GM21825 (cell line): Measurements from ENCODE around the gene ARFGAP1.
"Not testable (repeated sequence)": the region's sequence is repeated elsewhere in the genome, so short reads cannot be mapped to it uniquely, and the experiment has no call there.

Source experiments
- ATAC-seq: cut with Tn5 transposase; IDR thresholded peaks from one replicate; pipeline ENCODE4 v1.9.1; 2021; ENCODE audit warnings: mild to moderate bottlenecking, moderate library complexity; ENCODE audit not compliant: unreplicated experiment

Gene ARFGAP1

GRCh38 chr20:63240004-63240403 lies 32.6 kb upstream of the ARFGAP1 start:
- ATAC-seq, result no peak

DNA sequence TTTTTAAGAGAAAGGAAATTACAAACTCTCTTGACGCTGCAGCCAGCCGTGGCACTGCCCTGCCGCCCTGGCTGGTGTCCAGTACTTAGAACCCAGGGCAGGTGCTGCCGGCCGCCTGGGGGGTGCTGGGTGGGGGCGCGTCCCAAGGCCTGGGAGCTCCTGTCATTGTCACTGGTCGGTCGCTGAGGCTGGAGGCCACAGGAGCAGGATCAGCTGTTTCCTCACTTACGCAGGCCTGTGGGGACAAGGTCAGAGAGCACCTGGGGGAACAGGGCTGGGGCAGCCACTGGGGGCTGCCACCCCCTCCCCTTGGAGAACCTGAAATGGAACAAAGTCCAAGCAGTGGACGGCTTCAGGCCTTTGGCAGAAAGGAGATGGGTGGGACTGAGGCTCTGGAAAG lies 31.3 kb upstream of the ARFGAP1 start:
- no peak for ATAC-seq

DNA sequence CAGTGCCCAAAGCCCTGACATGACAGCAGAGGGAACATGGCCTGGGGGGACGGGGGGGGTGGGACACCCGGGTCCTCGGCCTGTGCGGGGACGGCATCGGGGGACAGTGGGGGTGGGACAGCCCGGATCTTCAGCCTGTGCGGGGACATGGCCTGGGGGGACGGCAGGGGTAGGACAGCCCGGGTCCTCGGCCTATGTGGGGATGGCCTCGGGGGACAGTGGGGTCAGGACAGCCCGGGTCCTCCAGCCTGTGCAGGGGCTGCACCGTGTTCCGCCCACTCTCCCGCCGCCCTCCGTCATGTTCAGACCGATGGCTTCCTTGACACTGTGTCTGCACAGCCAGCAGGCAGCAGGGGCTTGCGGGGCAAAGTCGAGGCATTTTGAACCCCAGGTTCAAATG lies 29.9 kb upstream of the ARFGAP1 start:
- ATAC-seq, result no peak

DNA sequence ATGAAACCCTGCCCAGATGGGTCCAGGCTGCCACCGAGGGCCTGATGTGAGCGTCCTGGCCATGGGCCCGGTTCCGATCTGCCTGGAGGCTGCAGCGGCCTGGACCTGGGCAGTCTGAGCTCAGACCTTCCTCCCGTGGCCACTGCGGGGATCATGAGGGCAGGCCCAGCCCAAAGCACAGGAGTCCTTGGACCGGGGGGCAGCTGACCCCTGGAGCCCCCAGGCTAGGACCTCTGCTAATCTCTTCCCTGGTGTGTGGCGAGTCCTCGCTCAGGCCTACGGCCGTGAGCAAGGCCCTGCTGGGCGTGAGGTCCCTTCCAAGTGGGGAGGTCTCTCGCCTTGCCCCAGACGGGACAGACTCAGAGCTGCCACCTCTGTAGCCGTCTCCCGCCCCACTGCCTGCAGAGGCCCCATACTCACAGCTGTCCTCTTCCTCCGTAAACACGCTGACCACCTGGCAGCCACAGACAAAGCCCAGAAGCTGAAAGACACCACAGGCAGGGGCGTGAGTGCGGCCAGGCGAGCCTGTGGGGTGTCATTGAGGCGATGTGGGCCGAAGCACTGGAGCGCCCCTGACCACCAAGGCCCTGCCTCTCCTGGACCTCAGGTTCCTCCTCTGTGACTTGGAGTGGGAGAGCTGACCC lies 28.9 kb upstream of the ARFGAP1 start:
- no peak for ATAC-seq

DNA sequence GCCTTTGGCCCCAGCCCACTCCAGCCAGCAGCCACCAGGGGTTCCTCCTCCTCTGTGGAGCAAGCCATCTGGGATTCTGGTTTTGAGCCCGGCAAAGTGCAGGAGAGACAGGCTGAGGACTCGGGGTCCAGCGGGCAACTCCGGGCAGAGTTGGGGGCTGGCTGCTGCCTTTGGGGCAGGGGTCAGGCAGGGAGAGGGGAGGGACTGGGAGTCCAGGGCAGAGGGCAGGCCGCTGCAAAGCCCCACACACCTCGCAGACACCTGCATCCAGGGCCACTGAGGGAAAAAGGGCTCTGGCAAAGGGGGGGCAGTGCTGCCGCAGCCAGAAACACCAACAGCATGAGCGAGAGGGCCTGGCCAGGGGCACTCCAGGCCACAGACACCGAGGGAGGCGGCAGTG lies 28.1 kb upstream of the ARFGAP1 start:
- no peak for ATAC-seq

DNA sequence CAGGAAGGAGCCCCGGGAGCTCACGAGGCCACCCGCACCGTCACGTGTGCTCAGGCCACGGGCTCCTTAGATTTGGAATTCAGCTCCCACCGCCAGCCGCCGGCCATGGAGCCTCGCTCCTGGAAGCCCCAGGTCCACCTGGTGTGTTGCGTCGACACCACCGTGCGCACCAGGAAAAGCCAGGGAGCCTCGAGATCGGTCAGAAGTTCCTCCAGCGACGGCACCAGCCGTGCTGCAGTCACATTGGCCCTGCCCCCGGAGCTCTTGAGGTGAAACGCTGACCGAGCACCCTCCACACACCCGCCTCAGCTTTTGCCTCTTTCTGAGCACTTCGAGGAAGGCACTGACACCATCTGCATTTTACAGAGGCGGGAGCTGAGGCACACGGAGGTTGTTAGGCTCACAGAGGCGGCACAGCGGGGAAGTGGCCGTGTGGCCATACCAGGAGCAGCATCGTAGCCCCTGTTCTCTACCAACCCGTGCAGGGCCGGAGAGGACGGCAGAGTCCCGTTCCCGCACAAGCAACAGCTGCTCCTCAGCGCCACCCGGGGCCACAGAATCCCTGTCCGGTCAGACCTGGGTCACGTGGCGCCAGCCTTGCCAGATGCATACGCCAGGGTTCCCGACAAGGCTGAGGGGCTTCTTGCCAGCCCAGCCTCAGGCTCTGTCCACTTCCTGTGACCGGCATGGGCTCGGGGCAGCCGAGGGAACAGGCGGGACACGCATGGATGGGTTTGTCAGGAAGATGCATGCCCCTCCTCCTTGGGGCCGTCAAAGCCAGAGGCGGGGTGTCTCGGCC lies 25.9 kb upstream of the ARFGAP1 start:
- no peak for ATAC-seq

- no peak for ATAC-seq
Observed at GRCh38 chr20:63247671-63248228, 24.9 kb upstream of the ARFGAP1 start.

DNA sequence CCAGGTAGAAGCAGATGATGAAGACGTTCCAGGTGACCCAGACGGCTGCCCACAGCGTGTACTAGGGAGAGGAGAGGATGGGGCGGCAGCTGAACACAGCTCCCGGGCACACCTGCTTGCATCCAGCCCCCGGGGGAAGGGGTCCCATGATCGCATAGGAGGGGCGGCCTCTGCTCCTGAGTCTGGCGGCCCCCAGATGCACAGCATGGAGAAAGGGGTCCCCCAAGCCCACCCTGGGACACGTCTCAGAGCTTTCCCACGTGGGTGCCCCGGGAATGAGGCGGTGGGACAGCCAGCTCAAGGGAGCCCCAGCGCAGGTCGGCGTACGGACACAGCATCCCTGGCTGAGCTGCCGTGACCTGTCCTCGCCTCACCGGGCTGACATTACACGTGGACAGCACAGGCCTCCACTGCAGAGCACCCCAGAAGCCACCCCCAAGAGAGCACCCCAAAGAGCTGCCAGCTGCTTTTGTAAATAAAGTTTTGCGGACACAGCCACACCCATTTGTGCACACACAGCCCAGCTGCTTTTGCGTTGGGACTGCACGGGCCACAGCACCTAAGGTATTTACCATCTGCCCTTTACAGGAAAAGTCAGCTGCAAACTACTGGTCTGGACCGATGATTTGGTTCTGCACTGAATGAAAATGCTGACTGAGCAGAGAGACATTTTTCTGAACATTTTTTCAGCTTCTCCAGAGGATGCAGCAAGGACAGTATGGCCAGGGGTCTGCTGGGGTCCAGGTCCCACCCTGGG lies 23.6 kb upstream of the ARFGAP1 start:
- ATAC-seq, result no peak

GRCh38 chr20:63249891-63250290 lies 22.7 kb upstream of the ARFGAP1 start:
- ATAC-seq, result no peak

GRCh38 chr20:63251350-63251749 lies 21.3 kb upstream of the ARFGAP1 start:
- ATAC-seq, result not testable (repeated sequence)

DNA sequence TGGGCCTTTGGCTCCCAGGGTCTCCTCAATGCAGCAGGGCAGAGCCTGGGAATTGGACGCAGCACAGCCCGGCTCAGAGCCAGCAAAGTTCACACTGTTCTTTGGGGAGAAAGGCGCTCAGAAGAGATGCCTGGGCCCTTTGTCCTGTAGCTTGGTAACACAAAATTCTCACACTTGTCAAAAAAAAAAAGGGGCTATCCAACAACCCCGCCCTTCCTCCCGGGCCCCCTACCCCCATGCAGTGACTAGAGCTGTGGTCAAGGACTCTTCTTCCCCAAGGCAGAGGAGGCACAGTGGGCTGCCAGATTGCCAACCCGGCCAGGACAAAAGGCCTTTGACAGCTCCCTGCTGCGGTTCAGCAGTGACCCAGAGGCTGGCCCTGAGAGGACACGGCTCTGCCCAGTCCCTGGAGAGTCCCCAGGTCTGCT lies 20.3 kb upstream of the ARFGAP1 start:
- no peak for ATAC-seq

- ATAC-seq, result no peak
Observed at GRCh38 chr20:63253065-63253437, 19.6 kb upstream of the ARFGAP1 start.

- no peak for ATAC-seq
Observed at GRCh38 chr20:63253438-63254231, 19.0 kb upstream of the ARFGAP1 start.

- no peak for ATAC-seq
Observed at GRCh38 chr20:63254232-63254605, 18.4 kb upstream of the ARFGAP1 start, which contains the start of gene NKAIN4. TSS of gene NKAIN4 (minus strand) at chr20:63254463. CDS start at chr20:63254450, 13 bp downstream.

DNA sequence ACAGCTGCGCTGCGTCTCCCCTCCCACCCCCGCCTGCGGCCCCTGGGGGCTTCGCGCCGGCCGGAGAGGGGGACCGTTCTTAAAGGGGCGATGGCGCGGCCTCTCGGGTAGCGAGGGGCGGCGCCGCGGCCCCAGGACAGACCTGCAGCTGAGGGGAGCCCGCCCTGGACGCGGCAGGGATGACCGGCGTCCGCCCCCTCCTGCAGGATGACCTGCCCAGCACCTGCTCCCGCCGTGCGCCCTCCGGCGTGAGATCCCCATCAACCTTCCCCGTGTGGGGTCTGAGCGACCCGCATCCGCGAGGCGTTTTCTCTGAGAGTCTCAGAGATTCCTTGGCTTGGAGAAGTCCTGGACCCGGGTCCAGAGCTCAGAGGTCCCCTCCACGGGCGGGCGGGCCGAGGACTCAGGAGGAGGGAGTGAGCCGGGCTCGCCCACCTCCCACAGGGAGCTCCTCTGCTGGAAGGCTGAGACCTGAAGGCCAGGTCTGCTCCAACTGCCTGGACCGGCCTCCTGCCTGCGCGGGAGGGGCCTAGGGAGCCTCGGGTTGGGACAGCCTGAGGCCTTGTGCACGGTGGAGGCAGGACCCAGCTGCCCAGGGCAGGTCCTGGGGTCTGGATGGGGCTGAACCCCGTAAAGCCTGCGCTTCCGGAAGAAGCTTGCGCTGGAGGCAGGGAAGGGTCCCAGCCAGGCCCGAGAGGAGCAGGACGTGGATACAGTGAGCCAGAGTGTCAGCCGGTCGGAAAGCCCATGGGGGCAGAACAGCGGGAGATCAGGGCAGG lies 17.8 kb upstream of the ARFGAP1 start:
- no peak for ATAC-seq

DNA sequence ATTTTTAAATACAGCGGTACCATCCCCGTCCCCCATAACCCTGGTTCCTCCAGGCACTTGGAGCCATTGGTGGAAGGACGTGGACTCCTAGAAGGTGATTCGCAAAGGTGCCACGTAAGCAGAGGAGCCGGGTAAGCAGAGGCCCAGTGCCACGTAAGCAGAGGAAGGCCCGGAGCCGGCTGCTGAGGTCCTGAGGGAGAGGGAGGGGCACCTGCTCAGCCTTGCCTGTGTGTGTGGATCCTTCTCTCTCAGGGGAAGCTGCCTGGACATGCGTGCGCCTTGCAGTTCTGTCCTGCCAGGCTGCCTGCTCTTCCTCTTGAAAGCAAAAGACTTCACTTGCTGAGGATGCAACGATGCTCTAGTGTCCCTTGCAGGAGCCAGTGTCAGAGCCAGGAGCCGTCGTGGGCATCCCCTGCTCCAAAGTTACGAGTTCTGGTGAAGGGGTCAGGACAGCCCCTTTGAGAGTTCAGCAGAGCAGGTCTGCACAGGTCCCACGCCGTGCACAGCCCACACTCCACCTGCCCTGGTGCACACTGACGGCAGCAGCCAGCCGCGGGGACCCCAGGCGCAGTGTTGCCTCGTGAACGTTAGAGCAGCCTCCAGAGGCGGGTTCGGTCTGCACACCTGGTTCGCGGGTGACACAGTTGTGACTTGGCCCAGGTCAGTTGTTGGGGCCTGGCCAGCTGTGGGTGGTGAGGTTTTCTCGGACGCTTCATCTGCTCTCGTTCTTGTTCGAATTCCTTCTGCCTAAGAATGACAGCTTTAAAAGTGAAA lies 16.5 kb upstream of the ARFGAP1 start:
- no peak for ATAC-seq

DNA sequence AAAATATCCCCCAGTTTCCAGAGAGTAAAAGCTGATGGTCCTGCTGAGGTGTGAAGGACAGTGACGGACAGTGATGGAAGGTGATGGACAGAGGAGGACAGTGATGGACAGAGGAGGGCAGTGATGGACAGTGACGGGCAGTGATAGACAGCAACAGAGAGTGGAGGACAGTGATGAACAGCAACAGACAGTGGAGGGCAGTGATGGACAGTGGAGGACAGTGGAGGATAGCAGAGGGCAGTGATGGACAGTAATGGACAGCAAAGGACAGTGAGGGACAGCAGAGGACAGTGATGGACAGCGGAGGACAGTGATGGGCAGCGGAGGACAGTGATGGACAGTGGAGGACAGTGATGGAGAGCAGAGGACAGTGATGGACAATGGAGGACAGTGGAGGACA lies 15.7 kb upstream of the ARFGAP1 start:
- no peak for ATAC-seq

DNA sequence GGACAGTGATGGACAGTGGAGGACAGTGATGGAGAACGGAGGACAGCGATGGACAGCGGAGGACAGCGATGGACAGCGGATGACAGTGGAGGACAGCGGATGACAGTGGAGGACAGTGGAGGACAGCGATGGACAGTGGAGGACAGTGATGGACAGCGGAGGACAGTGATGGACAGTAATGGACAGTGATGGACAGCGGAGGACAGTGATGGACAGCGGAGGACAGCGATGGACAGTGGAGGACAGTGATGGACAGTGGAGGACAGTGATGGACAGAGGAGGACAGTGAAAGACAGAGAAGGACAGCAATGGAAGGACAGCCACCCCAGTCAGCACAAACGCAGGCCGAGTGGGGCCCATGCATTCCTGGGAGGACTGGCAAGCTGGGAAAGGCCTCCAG lies 15.0 kb upstream of the ARFGAP1 start:
- no peak for ATAC-seq

- ATAC-seq, result no peak
Observed at GRCh38 chr20:63258781-63259180, 13.8 kb upstream of the ARFGAP1 start.
